Measurements from ENCODE around the gene CRACDL. TPM values are rescaled to one million over a fixed set of nuclear protein-coding genes. Genes with fewer than 3 reads are reported as not detected.

The CRACDL gene
- total and polyA plus RNA-seq, 2 of the 13 experiments (the other 11 are each of a cell fraction or from before 2014, with no cell fraction given), result 0.15 to 0.26 TPM

DNA sequence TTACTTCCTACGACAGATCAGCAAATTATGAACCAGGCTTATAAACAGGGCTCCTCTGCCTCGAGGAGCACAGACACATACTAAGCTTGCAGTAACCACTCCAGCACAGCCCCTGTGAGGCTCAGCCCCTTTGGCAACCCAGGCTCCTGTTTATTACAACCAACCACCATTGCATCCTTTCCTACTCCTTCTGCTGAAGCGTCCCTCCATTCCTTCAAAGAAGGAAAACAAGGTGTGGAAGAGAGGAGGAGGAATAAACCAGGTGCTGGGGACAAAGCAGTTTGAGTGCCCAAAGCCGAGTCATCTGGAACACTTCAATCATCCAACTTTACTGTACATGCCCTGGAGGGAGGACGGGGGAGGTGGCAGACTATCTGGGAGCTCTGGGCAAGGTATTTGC, 117.9 kb downstream of the CRACDL start:
- H3K9me3 ChIP-seq (ENCODE audit: low read length), result no peaks in the 10 kb centered on the region
- ChIA-PET POLR2A (interaction anchor here (1.5 kb wide), 1 partner anchor 22 kb away, joined by 5 read pairs; no protein-coding TSS in a partner anchor), CTCF (ENCODE audit: low intra/inter-chr PET ratio, low total read pairs) (no interaction called here)
- no peak overlapping the region for H3K4me3 ChIP-seq (replicated peaks in 1 of 3; ENCODE audit: insufficient read depth in 1 of 3, low read depth in 2 of 3, low read length in 3 of 3)
- TF ChIP-seq, protein P1, sequence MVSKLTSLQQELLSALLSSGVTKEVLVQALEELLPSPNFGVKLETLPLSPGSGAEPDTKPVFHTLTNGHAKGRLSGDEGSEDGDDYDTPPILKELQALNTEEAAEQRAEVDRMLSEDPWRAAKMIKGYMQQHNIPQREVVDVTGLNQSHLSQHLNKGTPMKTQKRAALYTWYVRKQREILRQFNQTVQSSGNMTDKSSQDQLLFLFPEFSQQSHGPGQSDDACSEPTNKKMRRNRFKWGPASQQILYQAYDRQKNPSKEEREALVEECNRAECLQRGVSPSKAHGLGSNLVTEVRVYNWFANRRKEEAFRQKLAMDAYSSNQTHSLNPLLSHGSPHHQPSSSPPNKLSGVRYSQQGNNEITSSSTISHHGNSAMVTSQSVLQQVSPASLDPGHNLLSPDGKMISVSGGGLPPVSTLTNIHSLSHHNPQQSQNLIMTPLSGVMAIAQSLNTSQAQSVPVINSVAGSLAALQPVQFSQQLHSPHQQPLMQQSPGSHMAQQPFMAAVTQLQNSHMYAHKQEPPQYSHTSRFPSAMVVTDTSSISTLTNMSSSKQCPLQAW (CRISPR knock-in tag; IDR thresholded peaks at IDR 0.05), result no peak
- TF ChIP-seq NR2F1 (CRISPR knock-in tag; IDR thresholded peaks at IDR 0.05) (no peak), HNRNPH1 (optimal IDR thresholded peaks at IDR 0.05; ENCODE audit: low read depth, low read length) (no peak), ELF4 (CRISPR knock-in tag; IDR thresholded peaks at IDR 0.05; ENCODE audit: borderline replicate concordance) (no peak), ZBTB7B (CRISPR knock-in tag; IDR thresholded peaks at IDR 0.05) (no peak), THAP11 (CRISPR knock-in tag; IDR thresholded peaks at IDR 0.05) (no peak), SP1 (IDR thresholded peaks at IDR 0.05) (no peak), SP1 (CRISPR knock-in tag; IDR thresholded peaks at IDR 0.05) (no peak), ZNF543 (CRISPR knock-in tag; IDR thresholded peaks at IDR 0.05) (no peak), PHB2 (IDR thresholded peaks at IDR 0.05; ENCODE audit: partially characterized antibody) (no peak), ARNT2 (CRISPR knock-in tag; IDR thresholded peaks at IDR 0.05; ENCODE audit: low read depth) (no peak), HMG20A (CRISPR knock-in tag; IDR thresholded peaks at IDR 0.05; ENCODE audit: borderline replicate concordance) (no peak), MAFG (CRISPR knock-in tag; IDR thresholded peaks at IDR 0.05) (no peak)
- TF ChIP-seq, protein P2, sequence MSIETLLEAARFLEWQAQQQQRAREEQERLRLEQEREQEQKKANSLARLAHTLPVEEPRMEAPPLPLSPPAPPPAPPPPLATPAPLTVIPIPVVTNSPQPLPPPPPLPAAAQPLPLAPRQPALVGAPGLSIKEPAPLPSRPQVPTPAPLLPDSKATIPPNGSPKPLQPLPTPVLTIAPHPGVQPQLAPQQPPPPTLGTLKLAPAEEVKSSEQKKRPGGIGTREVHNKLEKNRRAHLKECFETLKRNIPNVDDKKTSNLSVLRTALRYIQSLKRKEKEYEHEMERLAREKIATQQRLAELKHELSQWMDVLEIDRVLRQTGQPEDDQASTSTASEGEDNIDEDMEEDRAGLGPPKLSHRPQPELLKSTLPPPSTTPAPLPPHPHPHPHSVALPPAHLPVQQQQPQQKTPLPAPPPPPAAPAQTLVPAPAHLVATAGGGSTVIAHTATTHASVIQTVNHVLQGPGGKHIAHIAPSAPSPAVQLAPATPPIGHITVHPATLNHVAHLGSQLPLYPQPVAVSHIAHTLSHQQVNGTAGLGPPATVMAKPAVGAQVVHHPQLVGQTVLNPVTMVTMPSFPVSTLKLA (IDR thresholded peaks at IDR 0.05), result no peak
- TF ChIP-seq, protein P3, sequence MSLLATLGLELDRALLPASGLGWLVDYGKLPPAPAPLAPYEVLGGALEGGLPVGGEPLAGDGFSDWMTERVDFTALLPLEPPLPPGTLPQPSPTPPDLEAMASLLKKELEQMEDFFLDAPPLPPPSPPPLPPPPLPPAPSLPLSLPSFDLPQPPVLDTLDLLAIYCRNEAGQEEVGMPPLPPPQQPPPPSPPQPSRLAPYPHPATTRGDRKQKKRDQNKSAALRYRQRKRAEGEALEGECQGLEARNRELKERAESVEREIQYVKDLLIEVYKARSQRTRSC (CRISPR knock-in tag; IDR thresholded peaks at IDR 0.05; ENCODE audit: low read depth), result no peak
- TF ChIP-seq, protein P4, sequence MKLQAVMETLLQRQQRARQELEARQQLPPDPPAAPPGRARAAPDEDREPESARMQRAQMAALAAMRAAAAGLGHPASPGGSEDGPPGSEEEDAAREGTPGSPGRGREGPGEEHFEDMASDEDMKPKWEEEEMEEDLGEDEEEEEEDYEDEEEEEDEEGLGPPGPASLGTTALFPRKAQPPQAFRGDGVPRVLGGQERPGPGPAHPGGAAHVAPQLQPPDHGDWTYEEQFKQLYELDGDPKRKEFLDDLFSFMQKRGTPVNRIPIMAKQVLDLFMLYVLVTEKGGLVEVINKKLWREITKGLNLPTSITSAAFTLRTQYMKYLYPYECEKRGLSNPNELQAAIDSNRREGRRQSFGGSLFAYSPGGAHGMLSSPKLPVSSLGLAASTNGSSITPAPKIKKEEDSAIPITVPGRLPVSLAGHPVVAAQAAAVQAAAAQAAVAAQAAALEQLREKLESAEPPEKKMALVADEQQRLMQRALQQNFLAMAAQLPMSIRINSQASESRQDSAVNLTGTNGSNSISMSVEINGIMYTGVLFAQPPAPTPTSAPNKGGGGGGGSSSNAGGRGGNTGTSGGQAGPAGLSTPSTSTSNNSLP (IDR thresholded peaks at IDR 0.05; ENCODE audit: low read depth, low read length), result no peak
- no peaks in the 10 kb centered on the region for H3K36me3 ChIP-seq (replicated peaks in 1 of 2; ENCODE audit: control insufficient read depth in 1 of 2, insufficient read depth in 2 of 2, low read length in 2 of 2)
- no peak overlapping the region for H3K27ac ChIP-seq (ENCODE audit: extremely low read length, insufficient read depth, low read length)
- 51% methylated on average over 5 of the region's 5 CpGs for WGBS (ENCODE audit: low lambda C conversion rate)
- H3K4me1 ChIP-seq (ENCODE audit: insufficient read depth, low read length), result peaks cover 11% of the 10 kb centered on the region
- no peak for ATAC-seq
- no peaks in the 10 kb centered on the region for H4K20me1 ChIP-seq (ENCODE audit: insufficient read depth, low read length)
- DNase-seq (ENCODE audit: low spot score), result no peak
- no peak overlapping the region for H2AFZ ChIP-seq (ENCODE audit: low read length)
- in situ Hi-C loops (cut with HindIII; ENCODE audit: extremely low pct_ligation_motif_present, low pct_unique_long_range_greater_than_20kb) (loop anchor here (5.0 kb wide), 1 partner anchor 51 kb away; no protein-coding TSS in a partner anchor), intact Hi-C loops (cut with micrococcal nuclease; ENCODE audit: unreplicated experiment) (no loop called here)
- H3K27me3 ChIP-seq (ENCODE audit: control insufficient read depth in 1 of 2, insufficient read depth in 2 of 2, low read length in 2 of 2), result no peaks in the 10 kb centered on the region
- H3K79me2 ChIP-seq (ENCODE audit: insufficient read depth, low read length), result no peaks in the 10 kb centered on the region
- no TSS peak for BruUV-seq (replicated peaks)
- no peak for FAIRE-seq
- H3K9ac ChIP-seq (ENCODE audit: insufficient read depth, low read depth, low read length), result no peak overlapping the region
- H3K4me2 ChIP-seq (ENCODE audit: low read depth, low read length), result no peak overlapping the region
